Muscle layer of duodenum (tissue), 2 donors: ENCODE results near the gene MLLT10.
"Not testable (repeated sequence)": the region's sequence is repeated elsewhere in the genome, so short reads cannot be mapped to it uniquely, and the experiment has no call there.

Source experiments
- H3K27ac ChIP-seq: one replicate; pipeline ENCODE4 v1.7.0; 2013; ENCODE audit warnings: mild to moderate bottlenecking, low read length
- H3K27me3 ChIP-seq: one replicate; pipeline ENCODE4 v1.7.0; 2013; ENCODE audit warnings: low read depth, mild to moderate bottlenecking, control low read depth, low read length
- H3K36me3 ChIP-seq, 2 donors: one replicate each; pipeline ENCODE4 v1.7.0; 2013; ENCODE audit warnings: low read length in 2 of 2, control low read depth in 1 of 2, mild to moderate bottlenecking in 1 of 2; ENCODE audit not compliant: insufficient read depth in 2 of 2, control insufficient read depth in 1 of 2
- H3K4me1 ChIP-seq, 2 donors: one replicate each; pipeline ENCODE4 v1.7.0; 2013; ENCODE audit warnings: low read length in 2 of 2, mild to moderate bottlenecking in 2 of 2, control low read depth in 1 of 2, moderate library complexity in 1 of 2; ENCODE audit not compliant: insufficient read depth in 2 of 2, control insufficient read depth in 1 of 2
- H3K4me3 ChIP-seq, 2 donors: one replicate each; pipeline ENCODE4 v1.7.0; 2013; ENCODE audit warnings: low read length in 2 of 2, low read depth in 1 of 2, mild to moderate bottlenecking in 1 of 2
- H3K9me3 ChIP-seq, 2 donors: one replicate each; pipeline ENCODE4 v1.7.0; 2013; ENCODE audit warnings: low read length in 2 of 2, control low read depth in 1 of 2, mild to moderate bottlenecking in 1 of 2; ENCODE audit not compliant: control insufficient read depth in 1 of 2
- donor health status: healthy.

Gene MLLT10

GRCh38 chr10:21696302-21696701 lies 162.3 kb downstream of the MLLT10 start:
- Histone ChIP-seq H3K4me3 (no peak overlapping the region), H3K9me3 (peaks cover 8 to 16% of the 10 kb centered on the region in 2 donors), H3K27ac (no peak overlapping the region), H3K36me3 (peaks cover 0 to 5% of the 10 kb centered on the region in 2 donors), H3K4me1 (peaks cover 0 to 6% of the 10 kb centered on the region in 2 donors), H3K27me3 (no peaks in the 10 kb centered on the region)

GRCh38 chr10:21699575-21699974 lies 165.5 kb downstream of the MLLT10 start:
- Histone ChIP-seq H3K36me3 (peaks cover 0 to 5% of the 10 kb centered on the region in 2 donors), H3K4me3 (no peak overlapping the region), H3K27me3 (no peaks in the 10 kb centered on the region), H3K4me1 (peaks cover 0 to 6% of the 10 kb centered on the region in 2 donors), H3K27ac (no peak overlapping the region), H3K9me3 (peaks cover 8 to 16% of the 10 kb centered on the region in 2 donors)

- H3K27me3 ChIP-seq: no peaks in the 10 kb centered on the region
- peaks cover 0 to 5% of the 10 kb centered on the region in 2 donors for H3K36me3 ChIP-seq
- no peak overlapping the region for H3K4me3 ChIP-seq
- H3K27ac ChIP-seq: no peak overlapping the region
- peaks cover 8 to 16% of the 10 kb centered on the region in 2 donors for H3K9me3 ChIP-seq
- H3K4me1 ChIP-seq: no peaks in the 10 kb centered on the region
Measured at GRCh38 chr10:21700474-21700873, 166.4 kb downstream of the MLLT10 start.

- Histone ChIP-seq H3K4me3 (no peak overlapping the region), H3K9me3 (peaks cover 8 to 16% of the 10 kb centered on the region in 2 donors), H3K27ac (no peak overlapping the region), H3K36me3 (peaks cover 4 to 5% of the 10 kb centered on the region in 2 donors), H3K27me3 (no peaks in the 10 kb centered on the region), H3K4me1 (no peaks in the 10 kb centered on the region)
Measured at GRCh38 chr10:21702633-21703111, 168.6 kb downstream of the MLLT10 start.

GRCh38 chr10:21705142-21705827 lies 171.3 kb downstream of the MLLT10 start:
- H3K27ac ChIP-seq: no peak overlapping the region
- peaks cover 0 to 12% of the 10 kb centered on the region in 2 donors for H3K36me3 ChIP-seq
- no peak overlapping the region for H3K4me3 ChIP-seq

GRCh38 chr10:21705828-21706176 lies 171.8 kb downstream of the MLLT10 start:
- H3K27ac ChIP-seq: no peak overlapping the region
- H3K9me3 ChIP-seq: peaks cover 0 to 2% of the 10 kb centered on the region in 2 donors
- H3K4me1 ChIP-seq: no peaks in the 10 kb centered on the region
- H3K4me3 ChIP-seq: no peak overlapping the region
- H3K27me3 ChIP-seq: no peaks in the 10 kb centered on the region
- peaks cover 0 to 12% of the 10 kb centered on the region in 2 donors for H3K36me3 ChIP-seq

More at GRCh38 chr10:21705142-21705827, 171.3 kb downstream of the MLLT10 start:
- Histone ChIP-seq H3K4me1 (no peaks in the 10 kb centered on the region), H3K27me3 (no peaks in the 10 kb centered on the region), H3K9me3 (peaks cover 5 to 8% of the 10 kb centered on the region in 2 donors)

GRCh38 chr10:21707498-21707897 lies 173.5 kb downstream of the MLLT10 start:
- Histone ChIP-seq H3K27me3 (no peaks in the 10 kb centered on the region), H3K4me1 (no peaks in the 10 kb centered on the region), H3K9me3 (no peaks in the 10 kb centered on the region), H3K4me3 (no peak overlapping the region), H3K36me3 (peaks cover 0 to 14% of the 10 kb centered on the region in 2 donors), H3K27ac (no peak overlapping the region)

GRCh38 chr10:21712975-21713374 lies 178.9 kb downstream of the MLLT10 start:
- Histone ChIP-seq H3K4me3 (no peak overlapping the region), H3K27me3 (no peaks in the 10 kb centered on the region), H3K36me3 (peaks cover 1 to 11% of the 10 kb centered on the region in 2 donors), H3K9me3 (no peaks in the 10 kb centered on the region), H3K4me1 (no peaks in the 10 kb centered on the region), H3K27ac (no peak overlapping the region)

GRCh38 chr10:21715531-21716195 lies 181.6 kb downstream of the MLLT10 start:
- Histone ChIP-seq H3K27ac (no peak overlapping the region), H3K4me3 (no peak overlapping the region), H3K36me3 (peaks cover 5 to 6% of the 10 kb centered on the region in 2 donors), H3K27me3 (no peaks in the 10 kb centered on the region), H3K4me1 (no peaks in the 10 kb centered on the region), H3K9me3 (no peaks in the 10 kb centered on the region)

- H3K9me3 ChIP-seq, H3K4me3 ChIP-seq, H3K4me1 ChIP-seq, H3K36me3 ChIP-seq, H3K27me3 ChIP-seq, H3K27ac ChIP-seq: not testable (repeated sequence)
Measured at GRCh38 chr10:21717437-21718054, 183.5 kb downstream of the MLLT10 start.

GRCh38 chr10:21719502-21719901 lies 185.5 kb downstream of the MLLT10 start:
- peaks cover 3 to 5% of the 10 kb centered on the region in 2 donors for H3K36me3 ChIP-seq
- H3K27me3 ChIP-seq: no peaks in the 10 kb centered on the region
- no peak overlapping the region for H3K27ac ChIP-seq
- H3K4me1 ChIP-seq: peaks cover 9 to 12% of the 10 kb centered on the region in 2 donors
- H3K9me3 ChIP-seq: no peaks in the 10 kb centered on the region
- H3K4me3 ChIP-seq: no peak overlapping the region
